ENCODE data around the gene SMIM45.

DNA sequence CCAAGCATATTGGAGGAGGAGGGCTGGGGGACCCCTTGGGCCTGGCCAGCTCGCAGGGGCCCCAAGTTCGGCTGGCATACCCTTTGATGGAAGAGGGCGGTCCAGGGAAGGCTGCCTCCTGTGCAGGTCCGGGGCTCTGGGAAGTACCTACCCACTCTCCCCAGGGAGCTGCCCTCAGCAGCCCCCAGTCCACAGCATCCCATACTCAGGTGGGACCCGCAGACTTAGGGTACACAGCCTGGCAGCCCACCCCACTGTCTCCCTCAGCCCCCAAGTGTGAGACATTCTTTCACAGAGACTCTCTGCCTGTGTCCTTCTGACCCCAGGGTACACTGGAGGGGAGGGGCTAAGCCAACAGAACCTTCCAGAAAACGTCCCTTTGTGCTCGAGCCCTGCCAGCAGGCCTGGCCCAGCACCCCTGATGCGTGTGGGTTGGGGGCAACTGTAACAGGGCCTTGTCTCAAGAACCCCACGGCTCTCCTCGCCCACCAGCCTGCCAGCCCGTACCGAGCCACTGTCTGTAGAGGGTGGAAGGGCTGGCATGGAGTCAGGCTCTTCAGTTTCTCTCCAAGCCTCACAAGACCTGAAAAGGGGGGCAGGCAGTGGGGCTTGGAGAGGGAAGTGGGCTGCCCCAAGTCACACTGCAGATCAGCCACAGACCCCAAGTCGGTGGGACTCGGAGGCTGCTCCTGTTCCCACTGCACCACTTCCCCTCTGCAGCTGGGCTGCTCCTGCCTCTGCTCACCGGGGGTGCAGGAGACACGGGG, 18.4 kb upstream of the SMIM45 start:
- TF ChIP-seq, protein P1, sequence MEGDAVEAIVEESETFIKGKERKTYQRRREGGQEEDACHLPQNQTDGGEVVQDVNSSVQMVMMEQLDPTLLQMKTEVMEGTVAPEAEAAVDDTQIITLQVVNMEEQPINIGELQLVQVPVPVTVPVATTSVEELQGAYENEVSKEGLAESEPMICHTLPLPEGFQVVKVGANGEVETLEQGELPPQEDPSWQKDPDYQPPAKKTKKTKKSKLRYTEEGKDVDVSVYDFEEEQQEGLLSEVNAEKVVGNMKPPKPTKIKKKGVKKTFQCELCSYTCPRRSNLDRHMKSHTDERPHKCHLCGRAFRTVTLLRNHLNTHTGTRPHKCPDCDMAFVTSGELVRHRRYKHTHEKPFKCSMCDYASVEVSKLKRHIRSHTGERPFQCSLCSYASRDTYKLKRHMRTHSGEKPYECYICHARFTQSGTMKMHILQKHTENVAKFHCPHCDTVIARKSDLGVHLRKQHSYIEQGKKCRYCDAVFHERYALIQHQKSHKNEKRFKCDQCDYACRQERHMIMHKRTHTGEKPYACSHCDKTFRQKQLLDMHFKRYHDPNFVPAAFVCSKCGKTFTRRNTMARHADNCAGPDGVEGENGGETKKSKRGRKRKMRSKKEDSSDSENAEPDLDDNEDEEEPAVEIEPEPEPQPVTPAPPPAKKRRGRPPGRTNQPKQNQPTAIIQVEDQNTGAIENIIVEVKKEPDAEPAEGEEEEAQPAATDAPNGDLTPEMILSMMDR (IDR thresholded peaks at IDR 0.05; ENCODE audit: borderline replicate concordance, extremely low read depth, low read length, poor library complexity, severe bottlenecking) = no peak
- no peak for TF ChIP-seq EZH2 (IDR thresholded peaks at IDR 0.05; ENCODE audit: borderline replicate concordance, low read depth, low read length, severe bottlenecking)

All from DND-41 (cell line).